DMS153 treated with DMSO at 0.1 percent for 48 hours (cell line): Measurements from ENCODE around the gene FAM234A.
A peak's percentile ranks its signal among the peaks of the same experiment; 100 is the strongest.
"Not testable (repeated sequence)": the region's sequence is repeated elsewhere in the genome, so short reads cannot be mapped to it uniquely, and the experiment has no call there.

Source experiments
- DNase-seq: peaks from one replicate; lab custom pipeline; 2025; ENCODE audit not compliant: unreplicated experiment; lab: John Stamatoyannopoulos, UW

The FAM234A gene

GRCh38 chr16:263944-264343 is 29.3 kb downstream of the FAM234A start:
- DNase-seq, result no peak

- no peak for DNase-seq
Measured at GRCh38 chr16:264440-264951, 29.9 kb downstream of the FAM234A start.

GRCh38 chr16:265002-265529 is 30.4 kb downstream of the FAM234A start:
- DNase-seq, result no peak

- no peak for DNase-seq
Measured at GRCh38 chr16:265711-266110, 31.1 kb downstream of the FAM234A start.

- DNase-seq, result no peak
Measured at GRCh38 chr16:266258-267164, 31.9 kb downstream of the FAM234A start.

GRCh38 chr16:267562-267961 is 32.9 kb downstream of the FAM234A start:
- not testable (repeated sequence) for DNase-seq

GRCh38 chr16:268141-269053 is 33.8 kb downstream of the FAM234A start:
- DNase-seq, result no peak

GRCh38 chr16:269061-269796 is 34.6 kb downstream of the FAM234A start:
- DNase-seq, result no peak

GRCh38 chr16:270381-271255 is 36.0 kb downstream of the FAM234A start:
- DNase-seq, result no peak

- no peak for DNase-seq
Measured at GRCh38 chr16:272633-273546, 38.3 kb downstream of the FAM234A start.

GRCh38 chr16:273547-274421 is 39.2 kb downstream of the FAM234A start:
- no peak for DNase-seq

- no peak for DNase-seq
Measured at GRCh38 chr16:275041-275641, 40.5 kb downstream of the FAM234A start.

- DNase-seq, result no peak
Measured at GRCh38 chr16:275786-276232, 41.2 kb downstream of the FAM234A start, which contains the start of gene RGS11. Gene RGS11 (minus strand): TSS chr16:275944. CDS start chr16:275911, 33 bp downstream.

GRCh38 chr16:276426-277077 is 41.9 kb downstream of the FAM234A start:
- no peak for DNase-seq

GRCh38 chr16:278863-279366 is 44.3 kb downstream of the FAM234A start:
- peak; percentile 26 for DNase-seq

GRCh38 chr16:279531-279930 is 44.9 kb downstream of the FAM234A start:
- DNase-seq, result no peak
